HG03354 (cell line): Measurements from ENCODE around the gene UBXN11.
A peak's percentile ranks its signal among the peaks of the same experiment; 100 is the strongest.

Experiments
- ATAC-seq: cut with Tn5 transposase; IDR thresholded peaks from one replicate; pipeline ENCODE4 v1.9.1; 2021; ENCODE audit warnings: mild to moderate bottlenecking; ENCODE audit not compliant: unreplicated experiment, poor library complexity, severe bottlenecking

Gene UBXN11

GRCh38 chr1:26306290-26307229 lies at the start of gene UBXN11:
Gene UBXN11, minus strand, starts transcription at chr1:26306636. Its CDS starts 3,753 bp downstream, at chr1:26302883.
- peak; percentile 99 for ATAC-seq

GRCh38 chr1:26356106-26356505 lies 49.7 kb upstream of the UBXN11 start:
- ATAC-seq, result no peak

GRCh38 chr1:26354972-26355371 lies 48.5 kb upstream of the UBXN11 start:
- no peak for ATAC-seq

- ATAC-seq, result no peak
Observed at GRCh38 chr1:26353976-26354820, 47.8 kb upstream of the UBXN11 start, which contains the start of gene CRYBG2. Gene CRYBG2, minus strand, starts transcription at chr1:26354130. Its CDS starts 7,473 bp downstream, at chr1:26346657.

- ATAC-seq, result no peak
Observed at GRCh38 chr1:26353210-26353859, 46.9 kb upstream of the UBXN11 start.

GRCh38 chr1:26352338-26352679 lies 45.9 kb upstream of the UBXN11 start:
- ATAC-seq, result no peak

- no peak for ATAC-seq
Observed at GRCh38 chr1:26351590-26352337, 45.3 kb upstream of the UBXN11 start.

- no peak for ATAC-seq
Observed at GRCh38 chr1:26350701-26351589, 44.5 kb upstream of the UBXN11 start.

GRCh38 chr1:26350343-26350700 lies 43.9 kb upstream of the UBXN11 start:
- no peak for ATAC-seq

GRCh38 chr1:26349877-26350244 lies 43.4 kb upstream of the UBXN11 start:
- no peak for ATAC-seq

GRCh38 chr1:26349188-26349876 lies 42.9 kb upstream of the UBXN11 start:
- no peak for ATAC-seq

- ATAC-seq, result no peak
Observed at GRCh38 chr1:26346274-26347033, 40.0 kb upstream of the UBXN11 start.

- no peak for ATAC-seq
Observed at GRCh38 chr1:26345718-26346117, 39.3 kb upstream of the UBXN11 start.

- no peak for ATAC-seq
Observed at GRCh38 chr1:26344147-26344920, 37.9 kb upstream of the UBXN11 start.

- ATAC-seq, result no peak
Observed at GRCh38 chr1:26340047-26340481, 33.6 kb upstream of the UBXN11 start.

- ATAC-seq, result no peak
Observed at GRCh38 chr1:26338670-26339069, 32.2 kb upstream of the UBXN11 start.

GRCh38 chr1:26337625-26338024 lies 31.2 kb upstream of the UBXN11 start:
- ATAC-seq, result no peak
